Muscle of leg (tissue), 11 donors: ENCODE measurements around the gene INO80C. TPM values are rescaled to one million over a fixed set of nuclear protein-coding genes. Genes with fewer than 3 reads are reported as not detected.

Experiments
- DNase-seq: peaks from one replicate; pipeline ENCODE4 v3.0.0; 2013
- H3K27ac ChIP-seq: one replicate; pipeline ENCODE4 v1.5.1; 2013; ENCODE audit warnings: mild to moderate bottlenecking, low read length, control low read depth
- H3K27me3 ChIP-seq: one replicate; pipeline ENCODE4 v1.6.1; 2013; ENCODE audit warnings: low read length; ENCODE audit not compliant: control insufficient read depth, insufficient read depth
- H3K36me3 ChIP-seq: one replicate; pipeline ENCODE4 v1.6.1; 2013; ENCODE audit warnings: low read length; ENCODE audit not compliant: control insufficient read depth, insufficient read depth
- H3K4me1 ChIP-seq: one replicate; pipeline ENCODE4 v1.6.1; 2013; ENCODE audit warnings: low read length; ENCODE audit not compliant: control insufficient read depth, insufficient read depth
- H3K4me3 ChIP-seq: one replicate; pipeline ENCODE4 v1.5.1; 2013; ENCODE audit warnings: low read length, control low read depth
- H3K9me3 ChIP-seq: replicated peaks from 2 replicates; pipeline ENCODE4 v1.6.1; 2013; ENCODE audit warnings: low read depth, low read length; ENCODE audit not compliant: control insufficient read depth
- WGBS: methylation state at CpG from one replicate; pipeline ENCODE4 v1.1.5; 2013; ENCODE audit warnings: missing lambda C conversion rate; ENCODE audit not compliant: insufficient coverage; 5-methylcytosine and 5-hydroxymethylcytosine counted together
- polyA plus RNA-seq, 8 donors: library from polyadenylated mRNA; unstranded; fragments of 120-200 nt; gene quantifications; one replicate each; pipeline versions ENCODE4 v1.2.1 to v1.2.3, GENCODE V29; 2013; ENCODE audit warnings: inconsistent platforms in 1 of 8, low replicate concordance in 1 of 8; ENCODE audit not compliant: insufficient read length in 8 of 8, insufficient read depth in 1 of 8
- total RNA-seq: library from RNA; stranded (reverse); fragments of 120-200 nt; gene quantifications from one replicate; pipeline ENCODE4 v1.2.4, GENCODE V29; 2013

The INO80C gene
- total and polyA plus RNA-seq, 9 donors = 5.4 to 33.4 (median 24.8) TPM

GRCh38 chr18:35524226-35524625 lies 26.5 kb upstream of the INO80C start:
- H3K36me3 ChIP-seq = no peaks in the 10 kb centered on the region
- H3K9me3 ChIP-seq = no peaks in the 10 kb centered on the region
- H3K4me3 ChIP-seq = no peak overlapping the region
- no peak overlapping the region for H3K27ac ChIP-seq
- H3K4me1 ChIP-seq = peaks cover 11% of the 10 kb centered on the region
- DNase-seq = peak; percentile 64
- 29% methylated on average over 1 of the region's 5 CpGs for WGBS
- H3K27me3 ChIP-seq = no peaks in the 10 kb centered on the region

DNA sequence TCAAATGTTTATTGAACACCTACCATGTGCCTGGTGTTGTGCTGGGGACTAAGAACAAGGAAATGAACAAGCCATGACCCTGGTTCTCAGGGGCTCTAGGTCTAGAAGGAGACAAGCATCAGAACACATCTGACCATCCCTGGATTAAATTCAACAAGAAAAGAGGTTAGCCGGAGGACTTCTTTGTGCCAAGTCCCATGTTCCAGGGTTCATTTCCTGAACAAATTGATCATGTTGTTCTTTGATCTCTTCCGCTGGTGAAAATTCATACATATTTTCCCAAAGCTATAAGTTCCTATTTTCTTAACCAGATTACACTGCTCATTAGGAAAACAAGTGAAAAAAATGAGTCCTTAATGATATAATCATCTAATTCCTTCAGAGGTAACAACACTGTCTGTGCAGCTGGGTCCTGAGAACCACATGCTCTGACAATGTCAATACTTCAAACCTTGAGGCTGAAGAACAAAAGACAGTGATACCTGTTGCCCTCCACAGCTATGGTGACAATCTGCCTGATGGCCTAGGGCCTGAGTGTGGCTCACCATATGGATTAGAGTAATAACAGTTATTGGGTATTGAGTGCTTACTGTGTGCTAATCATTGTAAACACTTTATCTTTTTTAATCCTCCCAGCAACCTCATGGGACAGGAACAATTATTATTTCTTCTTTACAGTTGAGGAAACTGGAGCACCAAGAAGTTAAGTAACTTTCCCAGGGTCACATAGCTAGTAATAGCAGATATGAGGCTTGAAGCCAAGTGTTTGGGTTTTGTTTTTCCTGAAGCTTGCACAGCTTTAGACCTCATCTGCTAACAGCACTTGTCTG lies 24.6 kb upstream of the INO80C start:
- no peak overlapping the region for H3K4me3 ChIP-seq
- no peaks in the 10 kb centered on the region for H3K27me3 ChIP-seq
- H3K4me1 ChIP-seq = peaks cover 11% of the 10 kb centered on the region
- no peak for DNase-seq
- 67% methylated on average over 1 of the region's 2 CpGs for WGBS
- H3K9me3 ChIP-seq = no peaks in the 10 kb centered on the region
- no peaks in the 10 kb centered on the region for H3K36me3 ChIP-seq
- H3K27ac ChIP-seq = no peak overlapping the region

- peaks cover 4% of the 10 kb centered on the region for H3K4me1 ChIP-seq
- no peak overlapping the region for H3K4me3 ChIP-seq
- DNase-seq = no peak
- 87% methylated on average over 3 of the region's 5 CpGs for WGBS
- no peaks in the 10 kb centered on the region for H3K27me3 ChIP-seq
- no peaks in the 10 kb centered on the region for H3K36me3 ChIP-seq
- no peak overlapping the region for H3K27ac ChIP-seq
- H3K9me3 ChIP-seq = no peaks in the 10 kb centered on the region
These were observed 23.4 kb upstream of the INO80C start for GRCh38 chr18:35521133-35521532.

DNA sequence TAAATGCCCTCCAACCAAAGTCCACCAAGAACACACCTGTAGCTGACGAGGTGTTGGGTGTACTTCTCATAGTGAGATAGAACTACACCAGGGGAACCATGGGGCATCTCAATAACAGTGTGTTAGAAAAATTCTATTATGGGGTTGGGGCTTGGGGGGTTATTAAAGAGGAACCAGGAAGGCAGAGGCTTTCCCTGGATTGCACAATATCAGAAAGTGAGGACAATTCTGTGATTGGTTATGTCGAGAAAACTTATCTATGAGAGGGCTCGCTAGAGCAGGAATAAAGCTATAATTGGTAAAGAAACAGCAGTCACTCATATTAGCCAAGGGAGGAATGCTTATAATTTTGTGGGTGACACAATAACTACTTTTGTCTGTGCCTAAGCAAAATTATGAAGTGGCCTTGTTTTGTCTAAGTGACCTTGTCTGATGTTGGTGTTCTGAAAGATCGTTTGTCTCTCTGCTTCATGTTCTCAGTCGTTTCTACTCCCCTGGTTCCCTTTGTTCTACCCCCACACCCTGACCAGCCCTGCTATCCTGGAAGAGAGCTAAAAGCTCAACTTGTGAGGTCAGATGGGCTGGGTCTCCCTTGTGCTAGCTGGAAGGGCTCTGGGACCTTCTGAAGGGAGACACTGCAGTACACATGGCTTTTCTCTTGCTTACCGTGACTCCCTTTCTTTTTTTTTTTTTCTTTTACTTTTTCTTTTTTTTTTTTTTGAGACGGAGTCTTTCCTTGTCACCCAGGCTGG lies 21.6 kb upstream of the INO80C start:
- no peaks in the 10 kb centered on the region for H3K9me3 ChIP-seq
- H3K4me1 ChIP-seq = no peaks in the 10 kb centered on the region
- no peaks in the 10 kb centered on the region for H3K27me3 ChIP-seq
- no peak overlapping the region for H3K4me3 ChIP-seq
- no peak overlapping the region for H3K27ac ChIP-seq
- H3K36me3 ChIP-seq = no peaks in the 10 kb centered on the region
- DNase-seq = no peak
- WGBS = 62% methylated on average over 5 of the region's 7 CpGs

GRCh38 chr18:35517715-35518114 lies 20.0 kb upstream of the INO80C start:
- DNase-seq = no peak
- H3K36me3 ChIP-seq = no peaks in the 10 kb centered on the region
- no peaks in the 10 kb centered on the region for H3K27me3 ChIP-seq
- H3K27ac ChIP-seq = no peak overlapping the region
- WGBS = 100% methylated on average over 1 of the region's 2 CpGs
- H3K4me1 ChIP-seq = no peaks in the 10 kb centered on the region
- no peaks in the 10 kb centered on the region for H3K9me3 ChIP-seq
- H3K4me3 ChIP-seq = no peak overlapping the region

DNA sequence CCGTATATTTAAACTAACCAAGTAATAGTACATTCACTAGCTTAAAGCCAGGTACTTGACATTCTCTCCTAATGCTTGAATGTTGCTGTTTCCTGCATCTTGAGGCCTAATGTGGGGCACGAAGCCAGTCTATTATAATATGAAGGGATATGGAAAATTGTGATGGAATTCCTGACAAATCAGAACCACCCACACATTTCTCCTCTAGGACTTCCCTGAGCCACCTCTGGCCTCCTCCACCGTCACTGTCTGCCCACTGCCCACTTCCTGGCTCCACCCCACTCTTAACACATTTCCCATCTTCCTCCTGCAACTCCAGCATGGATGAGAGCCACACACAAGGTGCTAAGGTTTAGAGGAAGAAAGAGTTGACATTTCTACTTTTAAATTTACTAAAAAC lies 19.0 kb upstream of the INO80C start:
- no CpG with 5 or more reads among the region's 3 CpGs for WGBS
- Histone ChIP-seq H3K9me3 (no peaks in the 10 kb centered on the region), H3K4me3 (no peak overlapping the region), H3K4me1 (no peaks in the 10 kb centered on the region), H3K27me3 (no peaks in the 10 kb centered on the region), H3K27ac (no peak overlapping the region), H3K36me3 (no peaks in the 10 kb centered on the region)
- DNase-seq = no peak

DNA sequence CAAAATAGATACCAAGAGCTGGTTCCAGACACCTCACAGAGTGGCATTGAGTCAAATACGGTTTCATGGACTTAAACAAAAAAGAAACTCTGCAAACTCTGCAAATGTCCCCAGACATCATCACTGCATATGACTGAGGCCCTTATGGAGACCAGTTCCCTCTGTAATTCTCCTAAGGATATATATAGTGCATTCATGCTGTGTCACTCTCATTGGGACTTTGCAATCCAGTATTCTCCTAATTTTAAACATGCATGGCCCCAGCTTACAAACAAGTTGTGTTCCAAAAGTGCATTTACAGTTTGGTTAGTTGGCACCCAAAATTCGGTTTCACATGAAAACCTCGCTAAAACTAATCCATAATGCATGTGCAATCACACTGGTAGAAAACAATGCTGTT lies 18.6 kb upstream of the INO80C start:
- no CpG with 5 or more reads among the region's 3 CpGs for WGBS
- H3K9me3 ChIP-seq = no peaks in the 10 kb centered on the region
- H3K27ac ChIP-seq = no peak overlapping the region

GRCh38 chr18:35515460-35516130 lies 17.8 kb upstream of the INO80C start:
- no peak for DNase-seq
- WGBS = 43% methylated on average over 1 of the region's 6 CpGs
- Histone ChIP-seq H3K36me3 (no peaks in the 10 kb centered on the region), H3K27me3 (no peaks in the 10 kb centered on the region), H3K9me3 (no peaks in the 10 kb centered on the region), H3K27ac (no peak overlapping the region), H3K4me1 (no peaks in the 10 kb centered on the region), H3K4me3 (no peak overlapping the region)

More for the DNA sequence above, 18.6 kb upstream of the INO80C start:
- DNase-seq = no peak
- no peaks in the 10 kb centered on the region for H3K27me3 ChIP-seq
- no peak overlapping the region for H3K4me3 ChIP-seq
- H3K36me3 ChIP-seq = no peaks in the 10 kb centered on the region
- no peaks in the 10 kb centered on the region for H3K4me1 ChIP-seq

- WGBS = 86% methylated on average over 5 of the region's 7 CpGs
These were observed 17.1 kb upstream of the INO80C start for GRCh38 chr18:35514752-35515459.

More at GRCh38 chr18:35514752-35515459, 17.1 kb upstream of the INO80C start:
- H3K9me3 ChIP-seq = no peaks in the 10 kb centered on the region
- H3K36me3 ChIP-seq = no peaks in the 10 kb centered on the region
- H3K27me3 ChIP-seq = no peaks in the 10 kb centered on the region
- no peak overlapping the region for H3K4me3 ChIP-seq
- no peaks in the 10 kb centered on the region for H3K4me1 ChIP-seq
- no peak for DNase-seq
- H3K27ac ChIP-seq = no peak overlapping the region
